COLO668 (cell line): ENCODE measurements around the gene GNG12.
A peak's percentile ranks its signal among the peaks of the same experiment; 100 is the strongest.

ENCODE experiments used
- DNase-seq: peaks from one replicate; lab custom pipeline; 2025; ENCODE audit not compliant: unreplicated experiment; lab: John Stamatoyannopoulos, UW

Gene GNG12

DNA sequence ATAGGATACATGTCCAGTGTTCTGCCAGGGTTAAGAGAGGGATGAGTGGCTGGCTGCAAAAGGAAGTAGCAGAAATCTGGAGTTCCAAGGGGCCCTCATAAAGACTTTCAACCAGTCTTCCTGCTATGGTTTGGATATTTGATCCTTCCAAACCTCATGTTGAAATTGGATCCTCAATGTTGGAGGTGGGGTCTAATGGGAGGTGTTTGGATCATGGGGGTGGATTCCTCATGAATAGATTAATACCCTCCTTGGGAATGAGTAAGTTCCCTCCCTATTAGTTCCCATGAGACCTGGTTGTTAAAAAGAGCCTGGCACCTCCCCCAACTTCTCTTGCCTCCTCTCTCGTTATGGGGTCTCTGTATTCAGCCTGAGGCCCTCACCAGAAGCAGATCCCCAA lies 10.1 kb upstream of the GNG12 start:
- DNase-seq, result no peak

DNA sequence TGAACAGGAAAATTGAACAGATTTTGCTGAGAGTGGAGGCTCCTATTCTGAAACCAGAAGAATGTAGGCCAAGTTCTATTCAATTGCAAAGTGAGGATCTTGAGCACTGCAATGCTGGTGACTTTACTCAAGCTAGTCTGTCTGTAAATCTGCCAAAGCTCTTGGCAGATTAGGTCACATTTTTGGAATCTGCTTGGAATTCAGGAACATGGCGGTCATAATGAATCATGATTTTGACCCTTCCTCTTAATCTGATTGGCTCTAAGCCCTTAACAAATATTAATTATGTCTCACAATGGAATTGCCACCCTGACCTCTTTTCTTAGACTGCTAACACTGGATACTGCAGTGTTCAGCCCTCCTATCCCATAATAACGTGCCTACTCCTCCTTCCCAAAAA lies 7.2 kb upstream of the GNG12 start:
- DNase-seq, result no peak

GRCh38 chr1:67839826-67840225 lies 6.6 kb upstream of the GNG12 start:
- no peak for DNase-seq

DNA sequence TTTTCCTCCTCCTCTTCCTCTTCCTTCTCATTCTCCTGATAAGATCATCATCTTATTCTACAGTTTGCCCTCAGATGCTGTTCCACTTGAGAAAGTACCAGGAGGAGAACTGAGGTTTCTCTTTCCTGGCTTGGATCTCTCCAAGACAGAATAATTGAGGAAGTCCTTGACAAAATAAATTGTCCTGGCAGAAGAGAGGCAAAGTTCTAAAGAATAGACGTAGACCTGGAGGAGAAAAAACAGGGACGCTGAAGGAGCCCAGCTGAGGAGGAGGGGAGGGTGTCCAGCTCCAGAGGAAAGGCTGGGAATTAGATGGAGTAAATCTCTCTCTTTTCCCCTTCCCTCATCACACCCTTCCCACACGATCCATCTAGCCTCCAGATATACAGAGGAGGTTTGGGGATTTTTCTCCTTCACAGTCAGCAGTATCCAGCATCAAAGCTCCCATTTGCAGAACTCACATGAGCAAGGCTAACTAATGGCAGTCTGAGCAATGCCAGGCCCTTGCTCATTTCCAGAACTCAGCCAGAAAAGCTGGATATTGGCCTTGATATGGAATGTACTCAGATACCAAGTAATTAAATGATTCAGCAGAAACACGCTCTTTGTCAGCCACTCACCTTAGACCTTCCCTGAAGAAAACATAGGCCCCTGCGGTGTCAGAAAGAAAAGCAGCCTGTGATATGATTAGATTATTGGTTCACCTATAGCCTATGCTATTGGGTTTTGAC lies 5.1 kb upstream of the GNG12 start:
- DNase-seq, result no peak

GRCh38 chr1:67836769-67837168 lies 3.5 kb upstream of the GNG12 start:
- DNase-seq, result no peak

DNA sequence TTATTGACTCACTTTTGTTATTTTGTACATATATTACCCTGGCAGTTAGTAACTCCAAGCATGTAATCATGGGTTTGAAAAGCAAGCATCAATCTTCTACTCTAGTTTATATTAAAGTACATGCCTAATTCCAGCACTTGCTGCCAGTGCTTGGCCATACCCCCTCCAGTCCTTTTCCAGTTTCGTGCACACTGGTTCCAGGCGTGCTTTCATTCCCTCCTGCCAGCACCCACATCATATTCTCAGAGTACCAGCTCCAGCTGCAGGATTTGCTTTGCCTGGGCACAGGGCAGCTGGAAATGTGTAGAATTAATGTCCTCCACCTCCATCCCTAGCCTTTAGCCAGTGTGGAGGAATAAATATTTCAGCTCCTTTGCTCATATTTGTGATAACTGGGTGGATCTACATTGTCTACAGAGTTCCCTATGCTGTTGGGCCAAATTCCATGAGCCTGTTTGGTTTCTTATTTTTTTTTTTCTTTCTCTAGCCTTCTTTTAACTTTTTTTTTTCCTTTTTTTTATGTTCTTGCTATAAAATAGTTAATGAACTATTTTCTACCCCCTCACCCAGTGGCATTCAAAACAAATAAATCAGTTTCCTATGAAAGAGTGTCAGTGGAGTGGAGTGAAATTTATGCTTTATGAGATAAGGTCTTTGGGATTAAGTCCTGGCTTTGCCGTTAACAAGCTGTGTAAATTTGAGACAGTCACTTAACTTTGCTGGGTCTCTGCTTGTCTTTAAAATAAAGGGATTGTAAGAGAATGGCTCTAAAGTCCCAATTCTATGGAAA lies 2.6 kb upstream of the GNG12 start:
- no peak for DNase-seq

DNA sequence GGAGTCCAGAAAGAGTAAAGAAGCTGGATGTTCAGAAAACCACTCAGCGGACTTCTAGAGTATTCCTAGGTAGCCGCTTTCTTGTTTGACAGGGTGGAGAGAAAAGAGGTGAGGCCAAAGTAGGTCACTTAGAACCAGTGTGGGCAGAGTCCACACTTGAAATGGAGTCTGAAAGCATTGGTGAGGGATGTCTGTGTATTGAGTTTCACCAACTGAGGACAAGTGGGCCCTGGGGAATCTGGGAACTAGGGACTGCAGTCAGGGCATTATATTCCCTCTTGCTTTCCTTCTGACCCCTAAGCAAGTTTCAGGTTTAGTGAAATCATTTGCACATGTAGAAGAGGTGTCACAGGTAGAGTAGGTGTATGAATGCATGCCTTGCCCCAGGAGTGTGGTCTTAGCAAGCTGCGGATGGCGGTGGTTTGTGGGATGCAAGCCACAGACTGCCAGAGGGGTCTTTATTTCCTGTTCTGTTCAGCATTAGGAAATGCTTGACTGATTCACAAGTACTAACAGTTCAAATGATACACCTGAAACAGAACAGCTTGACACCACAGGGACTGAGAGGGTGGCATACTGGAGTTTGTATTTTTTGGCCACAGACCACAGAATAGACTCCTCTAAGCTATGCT lies 1.1 kb upstream of the GNG12 start:
- DNase-seq, result peak; percentile 47

GRCh38 chr1:67833602-67833940 lies 304 bp upstream of the GNG12 start:
- no peak for DNase-seq

- peak; percentile 63 for DNase-seq
Measured at GRCh38 chr1:67831850-67832513, 1.3 kb downstream of the GNG12 start.

GRCh38 chr1:67830928-67831830 lies 2.1 kb downstream of the GNG12 start:
- DNase-seq, result no peak

DNA sequence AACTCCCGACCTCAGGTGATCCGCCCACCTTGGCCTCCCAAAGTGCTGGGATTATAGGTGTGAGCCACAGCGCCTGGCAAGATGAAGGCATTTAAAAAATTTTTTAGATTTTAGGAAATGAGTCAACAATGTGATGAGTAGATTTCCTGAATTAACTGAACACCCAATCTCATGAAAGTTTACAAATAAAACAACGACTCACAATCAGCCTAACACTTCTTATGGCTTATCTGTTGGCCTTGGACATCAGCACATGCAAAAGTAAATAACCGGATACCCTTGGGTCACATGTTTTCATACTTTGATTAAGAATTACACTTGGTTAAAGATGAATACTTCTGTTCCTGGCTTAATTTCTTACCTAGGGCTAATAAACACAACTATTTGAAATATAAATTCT lies 3.0 kb downstream of the GNG12 start:
- DNase-seq, result no peak

- no peak for DNase-seq
Measured at GRCh38 chr1:67827688-67828087, 5.6 kb downstream of the GNG12 start.

- no peak for DNase-seq
Measured at GRCh38 chr1:67825591-67825990, 7.7 kb downstream of the GNG12 start.

DNA sequence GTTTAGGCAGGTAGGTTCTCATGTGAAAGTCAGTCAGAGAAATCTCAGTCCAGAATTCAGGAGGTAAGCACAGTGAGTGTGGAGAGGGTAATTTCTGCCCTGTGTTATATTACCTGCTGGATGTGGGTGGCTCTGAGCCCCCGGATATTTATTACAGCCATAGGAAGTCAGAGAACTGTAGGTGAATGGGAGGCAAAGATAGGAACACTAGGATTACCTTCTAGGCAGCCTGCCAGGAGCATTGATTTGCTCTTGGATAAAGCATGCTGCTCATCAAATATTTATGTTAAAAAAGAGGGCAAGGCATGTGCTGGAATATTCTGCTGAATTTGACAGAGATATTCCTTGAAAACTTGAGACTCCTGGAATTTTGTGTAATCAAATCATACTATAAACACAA lies 8.5 kb downstream of the GNG12 start:
- peak; percentile 89 for DNase-seq

GRCh38 chr1:67823615-67824014 lies 9.7 kb downstream of the GNG12 start:
- DNase-seq, result no peak

GRCh38 chr1:67821263-67821662 lies 12.0 kb downstream of the GNG12 start:
- DNase-seq, result no peak

DNA sequence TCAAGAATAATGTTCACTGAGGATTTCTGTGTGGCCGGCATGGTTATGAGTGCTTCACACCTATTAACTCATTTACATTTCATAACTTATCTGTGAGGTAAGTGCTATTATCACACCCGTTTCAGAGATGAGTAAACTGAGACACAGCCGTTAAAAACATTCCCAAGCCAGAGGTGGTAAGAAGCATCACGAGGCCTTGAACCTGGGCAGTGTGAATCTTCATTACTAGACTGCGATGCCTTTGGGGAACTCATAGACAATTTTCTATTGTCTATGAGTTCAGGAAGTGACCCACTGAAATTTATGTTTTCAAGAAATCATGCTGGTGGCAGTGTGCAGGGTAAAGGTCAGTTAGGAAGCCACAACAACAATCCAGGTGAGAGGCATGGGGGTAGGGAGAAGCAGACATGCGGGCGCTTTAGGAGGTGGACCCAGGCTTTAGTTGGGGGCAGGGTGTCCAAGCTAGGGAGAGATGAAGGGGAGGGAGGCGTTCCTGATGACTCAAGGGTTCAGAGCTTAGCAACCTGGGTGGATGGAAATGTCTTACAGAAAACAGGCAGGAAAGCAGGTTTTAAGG lies 14.5 kb downstream of the GNG12 start:
- no peak for DNase-seq

DNA sequence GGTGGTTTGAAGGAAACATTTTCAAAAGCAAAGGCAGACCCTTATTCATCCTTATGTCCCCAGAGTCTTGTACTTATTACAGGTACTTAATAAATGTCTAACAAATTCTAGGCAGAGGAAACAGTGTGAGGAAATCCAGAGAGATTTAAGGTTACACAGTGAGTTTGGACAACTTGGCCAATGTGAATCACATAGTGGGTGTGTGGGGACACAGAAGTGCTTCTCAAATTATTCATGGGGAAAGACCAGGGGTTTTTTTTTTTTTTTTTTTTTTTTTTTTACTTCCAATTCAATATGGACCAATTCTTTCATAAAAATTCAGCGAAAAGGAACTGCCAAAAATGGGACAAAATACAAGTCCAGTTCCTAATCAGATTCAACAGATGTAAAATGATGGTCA lies 15.1 kb downstream of the GNG12 start:
- no peak for DNase-seq

GRCh38 chr1:67817319-67817718 lies 15.9 kb downstream of the GNG12 start:
- no peak for DNase-seq

DNA sequence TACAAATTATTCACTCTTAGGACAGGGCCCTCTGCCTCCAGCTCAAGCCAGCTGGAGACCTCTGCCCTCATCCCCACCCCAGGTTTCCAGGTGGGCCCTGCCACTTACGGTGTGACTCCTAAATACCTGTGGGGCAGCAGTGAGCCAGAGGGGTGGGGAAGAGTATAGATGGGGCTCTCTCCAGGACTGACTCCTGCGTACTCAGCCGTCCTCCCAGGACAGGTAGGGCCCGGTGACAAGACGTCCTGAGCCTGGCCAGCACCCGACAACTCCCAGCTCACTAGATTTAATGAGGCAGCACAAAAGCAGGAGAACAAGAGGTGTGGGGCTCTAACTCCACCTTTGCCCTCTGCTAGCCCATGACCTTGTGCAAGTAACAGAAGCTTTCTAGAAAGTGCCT lies 16.8 kb downstream of the GNG12 start:
- no peak for DNase-seq
